Prostate gland (tissue), 2 donors: Measurements from ENCODE around the gene HSPBP1.

Experiments used
- POLR2A ChIP-seq: fragments of 450-650 bp; IDR thresholded peaks from one replicate; pipeline ENCODE4 v1.6.1; 2016; ENCODE audit warnings: antibody characterized with exemption, mild to moderate bottlenecking
- TF ChIP-seq, protein P1 (sequence below), 4 experiments: fragments of 200-600 bp in 2 of 4; fragments of 450-650 bp in 2 of 4; sonication (generic) in 2 of 4; IDR thresholded peaks; 1 replicate in 3 of 4; 2 replicates in 1 of 4; pipeline ENCODE4 v1.5.1; 2016 to 2019; ENCODE audit warnings: antibody characterized with exemption in 4 of 4, mild to moderate bottlenecking in 2 of 4, moderate library complexity in 2 of 4

DNA sequence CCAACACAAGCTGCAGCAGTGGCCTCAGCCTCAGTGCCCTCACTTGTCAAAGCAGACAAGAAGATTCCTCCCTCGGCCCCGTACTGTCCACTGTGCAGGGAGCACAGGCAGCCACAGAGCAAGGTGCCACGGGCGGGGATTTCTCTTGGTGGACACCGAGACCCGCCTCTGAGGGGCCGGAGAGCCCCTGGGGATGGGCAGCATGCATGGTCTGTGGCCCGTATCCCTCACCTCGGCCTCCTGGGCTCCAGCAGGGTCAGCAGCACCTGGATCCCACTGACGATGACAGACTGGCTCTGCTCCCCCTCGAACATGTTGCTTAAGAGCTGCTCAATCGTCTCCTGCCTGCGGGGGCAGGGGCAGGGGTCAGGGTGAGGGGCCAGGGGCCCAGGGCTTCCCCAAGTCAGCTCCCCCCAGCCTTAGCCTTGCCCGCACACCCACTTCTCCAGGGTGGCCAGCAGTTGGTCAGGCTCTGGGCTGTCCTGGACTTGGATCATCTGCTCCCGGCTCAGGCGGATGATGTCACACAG is 37.9 kb downstream of the HSPBP1 start:
- no peak for TF ChIP-seq POLR2A
- TF ChIP-seq, protein P1, sequence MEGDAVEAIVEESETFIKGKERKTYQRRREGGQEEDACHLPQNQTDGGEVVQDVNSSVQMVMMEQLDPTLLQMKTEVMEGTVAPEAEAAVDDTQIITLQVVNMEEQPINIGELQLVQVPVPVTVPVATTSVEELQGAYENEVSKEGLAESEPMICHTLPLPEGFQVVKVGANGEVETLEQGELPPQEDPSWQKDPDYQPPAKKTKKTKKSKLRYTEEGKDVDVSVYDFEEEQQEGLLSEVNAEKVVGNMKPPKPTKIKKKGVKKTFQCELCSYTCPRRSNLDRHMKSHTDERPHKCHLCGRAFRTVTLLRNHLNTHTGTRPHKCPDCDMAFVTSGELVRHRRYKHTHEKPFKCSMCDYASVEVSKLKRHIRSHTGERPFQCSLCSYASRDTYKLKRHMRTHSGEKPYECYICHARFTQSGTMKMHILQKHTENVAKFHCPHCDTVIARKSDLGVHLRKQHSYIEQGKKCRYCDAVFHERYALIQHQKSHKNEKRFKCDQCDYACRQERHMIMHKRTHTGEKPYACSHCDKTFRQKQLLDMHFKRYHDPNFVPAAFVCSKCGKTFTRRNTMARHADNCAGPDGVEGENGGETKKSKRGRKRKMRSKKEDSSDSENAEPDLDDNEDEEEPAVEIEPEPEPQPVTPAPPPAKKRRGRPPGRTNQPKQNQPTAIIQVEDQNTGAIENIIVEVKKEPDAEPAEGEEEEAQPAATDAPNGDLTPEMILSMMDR (IDR thresholded peaks at IDR 0.05), result no peak
